Activated CD4-positive, CD25-positive, alpha-beta regulatory T cell treated with anti-CD3 and anti-CD28 coated beads, Interleukin-2, amount 50 U/mL, for 72 hours (primary cell): ENCODE measurements around the gene MRPL19.
"Not testable (repeated sequence)": the region's sequence is repeated elsewhere in the genome, so short reads cannot be mapped to it uniquely, and the experiment has no call there.

ENCODE experiments used
- DNase-seq: peaks from one replicate; pipeline ENCODE4 v3.0.0; 2021

MRPL19 gene

GRCh38 chr2:75675908-75676307 is 29.3 kb downstream of the MRPL19 start:
- no peak for DNase-seq

- DNase-seq: no peak
Measured at GRCh38 chr2:75676464-75676863, 29.9 kb downstream of the MRPL19 start.

GRCh38 chr2:75679556-75679955 is 33.0 kb downstream of the MRPL19 start:
- no peak for DNase-seq

GRCh38 chr2:75680402-75680801 is 33.8 kb downstream of the MRPL19 start:
- no peak for DNase-seq

- DNase-seq: not testable (repeated sequence)
Measured at GRCh38 chr2:75683430-75683829, 36.8 kb downstream of the MRPL19 start.

GRCh38 chr2:75688196-75688595 is 41.6 kb downstream of the MRPL19 start:
- DNase-seq: no peak

GRCh38 chr2:75698918-75699317 is 52.3 kb downstream of the MRPL19 start:
- no peak for DNase-seq

GRCh38 chr2:75702593-75702992 is 56.0 kb downstream of the MRPL19 start:
- DNase-seq: no peak

GRCh38 chr2:75703589-75704287 is 57.2 kb downstream of the MRPL19 start:
- no peak for DNase-seq

GRCh38 chr2:75705921-75706320 is 59.3 kb downstream of the MRPL19 start:
- DNase-seq: no peak

- no peak for DNase-seq
Measured at GRCh38 chr2:75707901-75708300, 61.3 kb downstream of the MRPL19 start.

- DNase-seq: no peak
Measured at GRCh38 chr2:75709297-75709696, 62.7 kb downstream of the MRPL19 start.

- DNase-seq: no peak
Measured at GRCh38 chr2:75710220-75710576, 63.6 kb downstream of the MRPL19 start.

- DNase-seq: peak; percentile 90
Measured at GRCh38 chr2:75710577-75711253, 64.1 kb downstream of the MRPL19 start, which contains the start of gene GCFC2. GCFC2 (minus strand) TSS chr2:75710915; CDS start chr2:75710855, 60 bp downstream.

GRCh38 chr2:75711590-75711989 is 65.0 kb downstream of the MRPL19 start:
- not testable (repeated sequence) for DNase-seq

GRCh38 chr2:75716406-75716805 is 69.8 kb downstream of the MRPL19 start:
- DNase-seq: no peak

- no peak for DNase-seq
Measured at GRCh38 chr2:75719616-75720015, 73.0 kb downstream of the MRPL19 start.

GRCh38 chr2:75720525-75720924 is 73.9 kb downstream of the MRPL19 start:
- DNase-seq: no peak

GRCh38 chr2:75722687-75723086 is 76.1 kb downstream of the MRPL19 start:
- DNase-seq: no peak

- no peak for DNase-seq
Measured at GRCh38 chr2:75728614-75729419, 82.2 kb downstream of the MRPL19 start.

- no peak for DNase-seq
Measured at GRCh38 chr2:75729861-75730260, 83.3 kb downstream of the MRPL19 start.

- no peak for DNase-seq
Measured at GRCh38 chr2:75736276-75736675, 89.7 kb downstream of the MRPL19 start.

GRCh38 chr2:75737961-75738360 is 91.4 kb downstream of the MRPL19 start:
- DNase-seq: no peak
